Gastrocnemius medialis (tissue), 4 donors: ENCODE measurements around the gene YOD1. TPM values are rescaled to one million over a fixed set of nuclear protein-coding genes. Genes with fewer than 3 reads are reported as not detected.

ENCODE experiments used
- ATAC-seq, 2 donors: fragments of 150-250 bp; one replicate each; pipeline ENCODE4 v1.9.1; 2016
- DNase-seq, 2 donors: peaks; one replicate each; pipeline ENCODE4 v3.0.0-alpha.2; 2019
- H3K27ac ChIP-seq, 4 donors: fragments of 200-600 bp; sonication (generic); 1 replicate in 1 of 4; 2 replicates in 3 of 4; pipeline ENCODE4 v1.5.1; 2016 to 2018; ENCODE audit warnings: mild to moderate bottlenecking in 2 of 4, moderate library complexity in 1 of 4
- H3K27me3 ChIP-seq, 3 donors: fragments of 200-600 bp; sonication (generic) in 2 of 3; 1 replicate in 1 of 3; 2 replicates in 2 of 3; pipeline versions ENCODE4 v1.5.1 to v1.6.0; 2016 to 2019; ENCODE audit warnings: mild to moderate bottlenecking in 1 of 3, moderate library complexity in 1 of 3
- H3K36me3 ChIP-seq, 2 donors: fragments of 200-600 bp; sonication (generic) in 1 of 2; one replicate each; pipeline ENCODE4 v1.5.1; 2017 to 2018
- H3K4me1 ChIP-seq, 2 donors: fragments of 200-600 bp; sonication (generic) in 1 of 2; one replicate each; pipeline ENCODE4 v1.5.1; 2016 to 2017; ENCODE audit warnings: mild to moderate bottlenecking in 2 of 2
- H3K4me3 ChIP-seq, 4 donors: fragments of 200-600 bp; sonication (generic) in 3 of 4; 1 replicate in 1 of 4; 2 replicates in 3 of 4; pipeline ENCODE4 v1.5.1; 2016 to 2019; ENCODE audit warnings: mild to moderate bottlenecking in 2 of 4
- H3K9me3 ChIP-seq, 3 donors: fragments of 200-600 bp; sonication (generic) in 2 of 3; 1 replicate in 1 of 3; 2 replicates in 2 of 3; pipeline ENCODE4 v1.5.1; 2016 to 2019
- POLR2A ChIP-seq, 2 donors: fragments of 450-650 bp; IDR thresholded peaks; one replicate each; pipeline ENCODE4 v1.6.1; 2017; ENCODE audit warnings: antibody characterized with exemption in 2 of 2, mild to moderate bottlenecking in 2 of 2, moderate library complexity in 2 of 2
- in situ Hi-C, 4 donors: fragments of 200-750 bp; cut with MboI; loops; one replicate each; pipeline versions ENCODE4 v1.15.0 to v1.8.0; 2017; ENCODE audit warnings: low sequenced_read_pairs in 4 of 4
- intact Hi-C: fragments of 100-400 bp; cut with DNase I; formaldehyde crosslinking; loops from one replicate; pipeline ENCODE4 v1.15.1; 2023; ENCODE audit warnings: low total_unique reads
- total RNA-seq, 4 donors: library from RNA; depleted of rRNA; stranded (reverse); fragments of >200 nt; gene quantifications; one replicate each; pipeline versions ENCODE4 v1.1.0 to v1.2.3, GENCODE V29; 2016
- TF ChIP-seq, protein P1 (sequence below), 5 experiments: fragments of 450-650 bp in 3 of 5; fragments of 200-600 bp in 2 of 5; sonication (generic) in 2 of 5; IDR thresholded peaks in 4 of 5; conservative IDR thresholded peaks in 1 of 5; 1 replicate in 4 of 5; 2 replicates in 1 of 5; pipeline ENCODE4 v1.5.1; 2016 to 2019; ENCODE audit warnings: antibody characterized with exemption in 5 of 5, mild to moderate bottlenecking in 3 of 5, moderate library complexity in 3 of 5

Gene YOD1
- total RNA-seq, 4 donors from 2014 or later = 3.0 to 6.7 (median 6.2) TPM

DNA sequence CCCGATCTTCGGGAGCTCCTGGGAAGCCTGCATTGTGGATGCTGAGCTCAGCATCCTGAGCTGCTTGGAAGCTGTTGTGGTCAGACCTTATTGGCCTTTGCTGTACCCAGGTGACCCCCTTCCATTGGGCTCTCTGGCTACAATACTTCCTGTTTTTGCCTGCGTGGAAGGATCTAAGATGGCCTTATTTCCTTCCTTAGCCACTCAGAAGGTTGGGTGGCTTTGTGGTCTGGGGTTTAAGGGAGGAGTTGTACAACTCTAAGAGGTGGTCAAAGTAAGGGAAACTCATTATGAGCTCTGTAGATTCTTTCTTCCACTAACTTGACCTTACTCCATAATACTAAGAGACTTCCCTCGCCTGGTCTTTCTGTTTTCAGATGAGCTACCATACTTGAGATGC is 19.8 kb upstream of the YOD1 start:
- ATAC-seq = no peak
- Histone ChIP-seq H3K36me3 (peaks cover 0 to 74% of the 10 kb centered on the region in 2 donors), H3K4me1 (peaks cover 0 to 7% of the 10 kb centered on the region in 2 donors), H3K9me3 (no peaks in the 10 kb centered on the region), H3K27ac (peak overlapping the region; percentile 57 to 88 (median 68)), H3K4me3 (no peak overlapping the region), H3K27me3 (no peaks in the 10 kb centered on the region)
- no peak for DNase-seq
- in situ Hi-C loops = loop anchor here in 3 of 4 donors (10.0 to 25.0 kb wide), 3 partner anchors 334 to 716 kb away; partner anchors contain the start of gene DYRK3 (in 1 of the 3)
- TF ChIP-seq POLR2A (IDR thresholded peaks at IDR 0.05) = no peak
- TF ChIP-seq, protein P1, sequence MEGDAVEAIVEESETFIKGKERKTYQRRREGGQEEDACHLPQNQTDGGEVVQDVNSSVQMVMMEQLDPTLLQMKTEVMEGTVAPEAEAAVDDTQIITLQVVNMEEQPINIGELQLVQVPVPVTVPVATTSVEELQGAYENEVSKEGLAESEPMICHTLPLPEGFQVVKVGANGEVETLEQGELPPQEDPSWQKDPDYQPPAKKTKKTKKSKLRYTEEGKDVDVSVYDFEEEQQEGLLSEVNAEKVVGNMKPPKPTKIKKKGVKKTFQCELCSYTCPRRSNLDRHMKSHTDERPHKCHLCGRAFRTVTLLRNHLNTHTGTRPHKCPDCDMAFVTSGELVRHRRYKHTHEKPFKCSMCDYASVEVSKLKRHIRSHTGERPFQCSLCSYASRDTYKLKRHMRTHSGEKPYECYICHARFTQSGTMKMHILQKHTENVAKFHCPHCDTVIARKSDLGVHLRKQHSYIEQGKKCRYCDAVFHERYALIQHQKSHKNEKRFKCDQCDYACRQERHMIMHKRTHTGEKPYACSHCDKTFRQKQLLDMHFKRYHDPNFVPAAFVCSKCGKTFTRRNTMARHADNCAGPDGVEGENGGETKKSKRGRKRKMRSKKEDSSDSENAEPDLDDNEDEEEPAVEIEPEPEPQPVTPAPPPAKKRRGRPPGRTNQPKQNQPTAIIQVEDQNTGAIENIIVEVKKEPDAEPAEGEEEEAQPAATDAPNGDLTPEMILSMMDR (IDR thresholded peaks at IDR 0.05 in 4 of 5, conservative IDR thresholded peaks at IDR 0.05 in 1 of 5) = no peak
- intact Hi-C loops = no loop called here

GRCh38 chr1:207069858-207070506 is 19.0 kb upstream of the YOD1 start:
- DNase-seq (peak in 1 of 2 donors; percentile 25), ATAC-seq (peak in 1 of 2 donors; percentile 14)
- H3K27me3 ChIP-seq = no peaks in the 10 kb centered on the region
- H3K4me3 ChIP-seq = no peak overlapping the region
- intact Hi-C loops = no loop called here
- H3K4me1 ChIP-seq = peaks cover 0 to 8% of the 10 kb centered on the region in 2 donors
- TF ChIP-seq POLR2A (IDR thresholded peaks at IDR 0.05) = no peak
- TF ChIP-seq, protein P1 (IDR thresholded peaks at IDR 0.05 in 4 of 5, conservative IDR thresholded peaks at IDR 0.05 in 1 of 5) = no peak
- no peaks in the 10 kb centered on the region for H3K9me3 ChIP-seq
- in situ Hi-C loops = loop anchor here in 3 of 4 donors (10.0 to 25.0 kb wide), 3 partner anchors 335 to 717 kb away; partner anchors contain the start of gene DYRK3 (in 1 of the 3)
- H3K36me3 ChIP-seq = peaks cover 0 to 79% of the 10 kb centered on the region in 2 donors
- peak overlapping the region; percentile 57 to 88 (median 68) for H3K27ac ChIP-seq

GRCh38 chr1:207069061-207069460 is 18.1 kb upstream of the YOD1 start:
- no peaks in the 10 kb centered on the region for H3K27me3 ChIP-seq
- H3K27ac ChIP-seq = peak overlapping the region; percentile 57 to 88 (median 68)
- H3K4me1 ChIP-seq = peaks cover 0 to 13% of the 10 kb centered on the region in 2 donors
- intact Hi-C loops = no loop called here
- no peak for TF ChIP-seq POLR2A (IDR thresholded peaks at IDR 0.05)
- TF ChIP-seq, protein P1 (IDR thresholded peaks at IDR 0.05 in 4 of 5, conservative IDR thresholded peaks at IDR 0.05 in 1 of 5) = no peak
- ATAC-seq (no peak), DNase-seq (no peak)
- H3K36me3 ChIP-seq = peaks cover 0 to 79% of the 10 kb centered on the region in 2 donors
- in situ Hi-C loops = loop anchor here in 2 of 4 donors (25.0 kb wide), 2 partner anchors 432 to 718 kb away; partner anchors contain the start of gene DYRK3 (in 1 of the 2)
- no peak overlapping the region for H3K4me3 ChIP-seq
- H3K9me3 ChIP-seq = no peaks in the 10 kb centered on the region

DNA sequence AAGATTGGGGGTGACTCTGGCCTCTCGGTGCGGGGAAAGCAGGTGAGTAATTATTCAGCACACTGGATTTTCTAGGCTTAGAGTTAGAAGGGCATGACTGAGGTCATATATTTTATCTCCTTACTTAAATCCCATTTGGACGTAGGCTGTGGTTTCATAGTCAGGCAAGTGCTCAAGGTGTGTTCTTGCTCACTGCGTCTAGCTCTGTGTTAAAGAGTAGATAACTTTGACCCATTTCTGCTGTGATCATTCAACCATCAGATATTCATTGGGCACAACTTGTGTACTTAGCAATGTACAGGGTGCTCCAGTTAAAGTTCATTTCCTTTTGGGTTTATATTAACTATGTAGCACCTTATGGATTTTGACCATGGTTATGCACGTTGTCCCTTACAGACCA is 16.7 kb upstream of the YOD1 start:
- no peaks in the 10 kb centered on the region for H3K27me3 ChIP-seq
- in situ Hi-C loops = loop anchor here in 2 of 4 donors (25.0 kb wide), 2 partner anchors 430 to 720 kb away; partner anchors contain the start of gene DYRK3 (in 1 of the 2)
- peak overlapping the region; percentile 36 to 88 (median 68) for H3K27ac ChIP-seq
- peaks cover 0 to 77% of the 10 kb centered on the region in 2 donors for H3K36me3 ChIP-seq
- no peak overlapping the region for H3K4me3 ChIP-seq
- peaks cover 0 to 15% of the 10 kb centered on the region in 2 donors for H3K4me1 ChIP-seq
- intact Hi-C loops = no loop called here
- TF ChIP-seq, protein P1 (IDR thresholded peaks at IDR 0.05 in 4 of 5, conservative IDR thresholded peaks at IDR 0.05 in 1 of 5) = no peak
- no peak for TF ChIP-seq POLR2A (IDR thresholded peaks at IDR 0.05)
- no peaks in the 10 kb centered on the region for H3K9me3 ChIP-seq
- no peak for DNase-seq
- ATAC-seq = no peak
